Measurements from ENCODE around the gene REEP5. TPM values are rescaled to one million over a fixed set of nuclear protein-coding genes. Genes with fewer than 3 reads are reported as not detected.
"Not testable (repeated sequence)": the region's sequence is repeated elsewhere in the genome, so short reads cannot be mapped to it uniquely, and the experiment has no call there.

The REEP5 gene
- total and polyA plus RNA-seq, 8 donors: 33.0 to 84.7 (median 70.7) TPM

GRCh38 chr5:112902561-112902960 lies 19.5 kb downstream of the REEP5 start:
- DNase-seq (no peak), FAIRE-seq (no peak), ATAC-seq (no peak)
- 60 to 67% methylated on average over 3 of the region's 3 CpGs for WGBS, 2 donors
- no peak overlapping the region for H3K4me3 ChIP-seq
- H3K36me3 ChIP-seq: peaks cover 0 to 24% (median 11%) of the 10 kb centered on the region in 3 donors
- H3K27ac ChIP-seq: no peak overlapping the region
- no peaks in the 10 kb centered on the region for H3K27me3 ChIP-seq
- H3K9me3 ChIP-seq: no peaks in the 10 kb centered on the region
- TF ChIP-seq CTCF (IDR thresholded peaks at IDR 0.05): no peak
- peaks cover 0 to under 1% (median under 1%) of the 10 kb centered on the region in 3 donors for H3K4me1 ChIP-seq
- intact Hi-C loops (cut with DNase I): no loop called here

GRCh38 chr5:112895682-112896081 lies 26.3 kb downstream of the REEP5 start:
- no peak for DNase-seq
- no peaks in the 10 kb centered on the region for H3K27me3 ChIP-seq
- no peak overlapping the region for H3K27ac ChIP-seq
- H3K9me3 ChIP-seq: no peaks in the 10 kb centered on the region
- no peak for FAIRE-seq
- TF ChIP-seq CTCF (IDR thresholded peaks at IDR 0.05): no peak
- no peak overlapping the region for H3K4me3 ChIP-seq
- H3K4me1 ChIP-seq: peaks cover 0 to 20% (median 8%) of the 10 kb centered on the region in 3 donors
- intact Hi-C loops (cut with DNase I): no loop called here
- WGBS, 2 donors: 60 to 71% methylated on average over 3 of the region's 3 CpGs
- peaks cover 0 to 15% (median 3%) of the 10 kb centered on the region in 3 donors for H3K36me3 ChIP-seq
- ATAC-seq: peak in 2 of 4 donors; percentile 21 to 24

- FAIRE-seq (no peak), ATAC-seq (no peak), DNase-seq (no peak)
- TF ChIP-seq CTCF (IDR thresholded peaks at IDR 0.05): no peak
- WGBS, 2 donors: 95 to 97% methylated on average over 13 of the region's 13 CpGs
- Histone ChIP-seq H3K4me1 (peaks cover 0 to 20% (median 8%) of the 10 kb centered on the region in 3 donors), H3K36me3 (peaks cover 0 to 4% (median 0%) of the 10 kb centered on the region in 3 donors), H3K9me3 (no peaks in the 10 kb centered on the region), H3K27ac (no peak overlapping the region), H3K4me3 (no peak overlapping the region), H3K27me3 (no peaks in the 10 kb centered on the region)
- intact Hi-C loops (cut with DNase I): no loop called here
These were observed 29.3 kb downstream of the REEP5 start for GRCh38 chr5:112892776-112893175.

GRCh38 chr5:112892066-112892465 lies 30.0 kb downstream of the REEP5 start:
- H3K4me3 ChIP-seq; intact Hi-C loops (cut with DNase I); H3K27ac ChIP-seq; H3K27me3 ChIP-seq; ATAC-seq; H3K9me3 ChIP-seq; DNase-seq; FAIRE-seq: not testable (repeated sequence)
- H3K4me1 ChIP-seq: peaks cover 0 to 17% (median 6%) of the 10 kb centered on the region in 3 donors
- H3K36me3 ChIP-seq: peaks cover 0 to 12% (median 0%) of the 10 kb centered on the region in 3 donors
- 71 to 82% methylated on average over 8 of the region's 8 CpGs for WGBS, 2 donors

- peaks cover 0 to 32% (median 17%) of the 10 kb centered on the region in 3 donors for H3K36me3 ChIP-seq
- intact Hi-C loops (cut with DNase I): no loop called here
- DNase-seq (no peak), ATAC-seq (no peak), FAIRE-seq (no peak)
- no peaks in the 10 kb centered on the region for H3K9me3 ChIP-seq
- H3K27me3 ChIP-seq: no peaks in the 10 kb centered on the region
- no peak overlapping the region for H3K27ac ChIP-seq
- H3K4me3 ChIP-seq: no peak overlapping the region
- H3K4me1 ChIP-seq: peaks cover 0 to 11% (median 10%) of the 10 kb centered on the region in 3 donors
- 94 to 99% methylated on average over 4 of the region's 4 CpGs for WGBS, 2 donors
- TF ChIP-seq CTCF (IDR thresholded peaks at IDR 0.05): no peak
These were observed 35.1 kb downstream of the REEP5 start for GRCh38 chr5:112886975-112887374.
